Naive thymus-derived CD4-positive, alpha-beta T cell (primary cell): ENCODE data around the gene WDR33. TPM values are rescaled to one million over a fixed set of nuclear protein-coding genes. Genes with fewer than 3 reads are reported as not detected.

ENCODE experiments used
- ATAC-seq: fragments of 150-1000 bp; cut with Tn5 transposase; 2 replicates; pipeline ENCODE4 v1.10.0; 2021; ENCODE audit warnings: mild to moderate bottlenecking, moderate library complexity
- CTCF ChIA-PET: fragments of 350-600 bp; sonication (Branson Sonifier 250); formaldehyde crosslinking; loops from one replicate; lab custom pipeline; 2021; ENCODE audit warnings: antibody characterized with exemption; lab: Charles Lee
- POLR2A ChIA-PET: fragments of 350-600 bp; sonication (Branson Sonifier 250); formaldehyde crosslinking; loops from one replicate; lab custom pipeline; 2021; ENCODE audit warnings: antibody characterized with exemption, inconsistent platforms; lab: Charles Lee
- DNase-seq, 9 donors: peaks; one replicate each; pipeline versions ENCODE4 v3.0.0 to v3.0.0-alpha.2; 2020 to 2022; ENCODE audit warnings: mixed read lengths in 1 of 9
- H3K27ac ChIP-seq: one replicate; pipeline ENCODE4 v1.7.0; 2013; ENCODE audit warnings: mild to moderate bottlenecking, low read depth, low read length, moderate library complexity
- H3K27me3 ChIP-seq, 2 donors: one replicate each; pipeline ENCODE4 v1.7.0; 2013; ENCODE audit warnings: low read length in 2 of 2, mild to moderate bottlenecking in 2 of 2, moderate library complexity in 2 of 2; ENCODE audit not compliant: control insufficient read depth in 2 of 2, insufficient read depth in 2 of 2
- H3K36me3 ChIP-seq, 3 experiments: 1 replicate in 2 of 3; 2 replicates in 1 of 3; pipeline ENCODE4 v1.7.0; 2013; ENCODE audit warnings: low read length in 3 of 3, mild to moderate bottlenecking in 3 of 3, moderate library complexity in 1 of 3; ENCODE audit not compliant: insufficient read depth in 3 of 3, control insufficient read depth in 2 of 3
- H3K4me1 ChIP-seq, 2 donors: one replicate each; pipeline ENCODE4 v1.7.0; 2013; ENCODE audit warnings: low read length in 2 of 2, mild to moderate bottlenecking in 2 of 2, moderate library complexity in 1 of 2; ENCODE audit not compliant: control insufficient read depth in 2 of 2, insufficient read depth in 2 of 2
- H3K4me3 ChIP-seq: 2 replicates; pipeline ENCODE4 v1.7.0; 2013; ENCODE audit warnings: mild to moderate bottlenecking, low read length
- H3K9me3 ChIP-seq, 3 experiments: 1 replicate in 2 of 3; 2 replicates in 1 of 3; pipeline ENCODE4 v1.7.0; 2013; ENCODE audit warnings: low read length in 3 of 3; ENCODE audit not compliant: control insufficient read depth in 2 of 3
- H3K27ac Mint-ChIP-seq, 9 donors: one replicate each; pipeline ENCODE4 v1.8.0; 2020 to 2022; ENCODE audit warnings: mixed read lengths in 9 of 9, mild to moderate bottlenecking in 8 of 9, moderate library complexity in 5 of 9, inconsistent platforms in 2 of 9
- H3K27me3 Mint-ChIP-seq, 5 donors: one replicate each; pipeline ENCODE4 v1.8.0; 2021 to 2022; ENCODE audit warnings: mixed read lengths in 5 of 5, mild to moderate bottlenecking in 1 of 5
- H3K36me3 Mint-ChIP-seq, 5 donors: one replicate each; pipeline ENCODE4 v1.8.0; 2020 to 2022; ENCODE audit warnings: mixed read lengths in 5 of 5, mild to moderate bottlenecking in 3 of 5, inconsistent platforms in 1 of 5
- H3K4me1 Mint-ChIP-seq, 7 donors: one replicate each; pipeline ENCODE4 v1.8.0; 2020 to 2022; ENCODE audit warnings: mixed read lengths in 7 of 7, mild to moderate bottlenecking in 3 of 7, inconsistent platforms in 1 of 7
- H3K4me3 Mint-ChIP-seq, 10 donors: one replicate each; pipeline ENCODE4 v1.8.0; 2020 to 2022; ENCODE audit warnings: mild to moderate bottlenecking in 10 of 10, mixed read lengths in 10 of 10, moderate library complexity in 6 of 10, inconsistent platforms in 2 of 10
- H3K9me3 Mint-ChIP-seq, 11 donors: one replicate each; pipeline ENCODE4 v1.8.0; 2020 to 2022; ENCODE audit warnings: mixed read lengths in 11 of 11, mild to moderate bottlenecking in 4 of 11, inconsistent platforms in 1 of 11, moderate library complexity in 1 of 11
- intact Hi-C, 2 donors: fragments of 100-400 bp; cut with micrococcal nuclease; formaldehyde crosslinking; loops; one replicate each; pipeline ENCODE4 v1.15.1; 2023
- polyA plus RNA-seq, 2 donors: library from polyadenylated mRNA; unstranded; fragments of 300-500 nt; fragmentation: Illumina TruSeq; gene quantifications; one replicate each; pipeline ENCODE4 v1.2.3, GENCODE V29; 2021
- total RNA-seq, 6 experiments: library from RNA in 5 of 6; stranded (reverse) in 5 of 6; gene quantifications; 1 replicate in 5 of 6; 2 replicates in 1 of 6; pipeline ENCODE4 v1.2.3 and lab custom pipeline; 2021 to 2026

WDR33 gene
- total and polyA plus RNA-seq, 7 experiments from 2014 or later: 36.7 to 98.7 (median 67.1) TPM

DNA sequence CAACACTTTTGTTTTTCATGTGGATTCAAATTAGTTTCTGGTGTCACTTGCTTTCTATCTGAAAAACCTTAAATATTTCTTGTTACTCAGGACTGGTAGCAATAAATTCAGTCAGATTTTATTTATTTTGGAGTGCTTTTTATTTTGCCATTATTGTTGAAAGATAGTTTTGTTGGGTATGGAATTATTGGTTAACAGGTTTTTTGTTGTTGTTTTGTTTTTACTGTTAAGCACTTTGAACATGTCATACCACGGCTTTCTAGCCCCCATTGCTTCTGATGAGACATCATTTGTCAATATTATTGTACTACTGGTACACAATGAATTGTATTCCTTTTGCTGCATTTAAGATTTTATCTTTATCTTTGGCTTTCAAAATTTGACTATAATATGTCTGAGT lies 122.6 kb downstream of the WDR33 start:
- Histone ChIP-seq H3K36me3 (no peaks in the 10 kb centered on the region), H3K27ac (no peak overlapping the region), H3K4me3 (no peak overlapping the region), H3K9me3 (peaks cover 0 to 9% (median 0%) of the 10 kb centered on the region in 3 experiments), H3K27me3 (no peaks in the 10 kb centered on the region), H3K4me1 (no peaks in the 10 kb centered on the region)
- Mint-ChIP-seq H3K27me3 (peaks cover 0 to 37% (median 0%) of the 10 kb centered on the region in 5 donors), H3K4me3 (no peak overlapping the region), H3K9me3 (peaks cover 8 to 44% (median 22%) of the 10 kb centered on the region in 11 donors), H3K27ac (no peak overlapping the region), H3K36me3 (peaks cover 7 to 15% (median 12%) of the 10 kb centered on the region in 5 donors), H3K4me1 (no peaks in the 10 kb centered on the region)
- ChIA-PET POLR2A (no interaction called here), CTCF (no interaction called here)
- intact Hi-C loops: no loop called here
- ATAC-seq (no peak), DNase-seq (no peak)

DNA sequence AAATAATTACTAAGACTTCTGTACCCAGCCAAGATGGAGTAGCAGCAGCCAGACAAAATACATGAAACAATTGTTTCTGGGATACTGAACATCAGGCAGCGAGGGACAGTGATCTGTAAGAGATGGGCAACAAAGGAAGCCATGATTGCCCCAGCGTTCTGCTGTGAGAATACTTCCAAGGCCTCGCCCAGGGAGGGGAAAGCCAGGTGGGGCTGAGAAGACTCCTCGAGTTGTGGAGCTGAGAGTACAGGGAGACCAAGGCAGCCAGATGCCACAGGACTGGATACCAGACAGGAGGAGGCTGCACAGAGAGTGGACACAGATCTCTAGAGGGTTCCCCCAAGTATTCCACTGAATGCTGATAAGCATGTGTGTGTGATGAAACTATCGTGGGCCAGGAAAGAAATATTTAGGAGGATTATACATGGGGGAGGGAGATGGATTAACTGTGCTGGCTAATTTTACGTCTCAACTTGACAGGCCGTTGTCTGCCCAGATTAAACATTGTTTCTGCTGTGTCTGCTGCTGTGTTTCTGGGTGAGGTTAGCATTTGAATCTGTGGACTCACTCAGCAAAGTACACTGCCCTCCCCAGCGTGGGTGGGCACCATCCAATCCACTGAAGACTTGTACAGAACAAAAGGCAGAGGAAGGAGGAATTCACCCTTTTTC lies 125.4 kb downstream of the WDR33 start:
- H3K27me3 Mint-ChIP-seq: peaks cover 0 to 56% (median 0%) of the 10 kb centered on the region in 5 donors
- CTCF ChIA-PET: no interaction called here
- Histone ChIP-seq H3K9me3 (peaks cover 0 to 4% (median 0%) of the 10 kb centered on the region in 3 experiments), H3K4me3 (no peak overlapping the region), H3K27ac (no peak overlapping the region), H3K27me3 (no peaks in the 10 kb centered on the region), H3K36me3 (no peaks in the 10 kb centered on the region), H3K4me1 (no peaks in the 10 kb centered on the region)
- peaks cover 0 to 25% (median 7%) of the 10 kb centered on the region in 11 donors for H3K9me3 Mint-ChIP-seq
- H3K4me1 Mint-ChIP-seq: peaks cover 0 to 11% (median 5%) of the 10 kb centered on the region in 7 donors
- intact Hi-C loops: no loop called here
- no peak overlapping the region for H3K4me3 Mint-ChIP-seq
- ATAC-seq (no peak), DNase-seq (no peak)
- POLR2A ChIA-PET: no interaction called here
- no peak overlapping the region for H3K27ac Mint-ChIP-seq
- peaks cover 0 to 6% (median 0%) of the 10 kb centered on the region in 5 donors for H3K36me3 Mint-ChIP-seq

DNA sequence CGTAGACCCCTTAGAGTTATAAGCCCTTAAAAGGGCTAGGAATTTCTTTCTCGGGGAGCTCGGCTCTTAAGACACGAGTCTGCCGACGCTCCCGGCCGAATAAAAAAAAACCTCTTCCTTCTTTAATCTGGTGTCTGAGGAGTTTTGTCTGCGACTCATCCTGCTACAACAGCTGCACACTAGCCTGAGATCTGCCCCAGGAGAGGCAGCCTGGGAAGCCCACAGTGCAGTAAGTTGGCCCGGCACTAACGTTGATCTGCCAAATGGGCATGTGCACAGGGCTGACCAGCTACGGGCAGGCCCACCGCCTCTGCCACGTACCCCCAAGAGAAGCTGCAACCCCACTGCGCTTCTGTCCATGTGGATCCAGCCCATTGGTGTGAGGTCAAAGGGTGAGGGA lies 127.2 kb downstream of the WDR33 start:
- peaks cover 0 to 4% (median 0%) of the 10 kb centered on the region in 5 donors for H3K36me3 Mint-ChIP-seq
- H3K36me3 ChIP-seq: no peaks in the 10 kb centered on the region
- H3K4me1 ChIP-seq: no peaks in the 10 kb centered on the region
- no peaks in the 10 kb centered on the region for H3K27me3 ChIP-seq
- ChIA-PET POLR2A (no interaction called here), CTCF (no interaction called here)
- no peak overlapping the region for H3K4me3 ChIP-seq
- peaks cover 0 to 11% (median 5%) of the 10 kb centered on the region in 7 donors for H3K4me1 Mint-ChIP-seq
- intact Hi-C loops: no loop called here
- no peaks in the 10 kb centered on the region for H3K9me3 ChIP-seq
- ATAC-seq: no peak
- H3K4me3 Mint-ChIP-seq: no peak overlapping the region
- no peak for DNase-seq
- no peak overlapping the region for H3K27ac Mint-ChIP-seq
- H3K9me3 Mint-ChIP-seq: peaks cover 0 to 10% (median 4%) of the 10 kb centered on the region in 11 donors
- H3K27ac ChIP-seq: no peak overlapping the region
- H3K27me3 Mint-ChIP-seq: peaks cover 0 to 55% (median 1%) of the 10 kb centered on the region in 5 donors

GRCh38 chr2:127683056-127683455 lies 127.9 kb downstream of the WDR33 start:
- no peak overlapping the region for H3K27ac Mint-ChIP-seq
- peaks cover 0 to 3% (median under 1%) of the 10 kb centered on the region in 11 donors for H3K9me3 Mint-ChIP-seq
- Histone ChIP-seq H3K27me3 (no peaks in the 10 kb centered on the region), H3K4me1 (no peaks in the 10 kb centered on the region), H3K27ac (no peak overlapping the region), H3K9me3 (no peaks in the 10 kb centered on the region), H3K36me3 (no peaks in the 10 kb centered on the region), H3K4me3 (no peak overlapping the region)
- ATAC-seq: no peak
- POLR2A ChIA-PET: interaction anchor here (0.7 kb wide), 1 partner anchor 157 kb away, joined by 3 read pairs; the partner anchor contains the start of gene IWS1
- H3K27me3 Mint-ChIP-seq: peaks cover 4 to 56% (median 8%) of the 10 kb centered on the region in 5 donors
- H3K4me1 Mint-ChIP-seq: peaks cover 0 to 11% (median 5%) of the 10 kb centered on the region in 7 donors
- no peak for DNase-seq
- CTCF ChIA-PET: no interaction called here
- intact Hi-C loops: no loop called here
- H3K36me3 Mint-ChIP-seq: no peaks in the 10 kb centered on the region
- no peak overlapping the region for H3K4me3 Mint-ChIP-seq

- Histone ChIP-seq H3K27me3 (no peaks in the 10 kb centered on the region), H3K4me1 (no peaks in the 10 kb centered on the region), H3K9me3 (no peaks in the 10 kb centered on the region), H3K4me3 (no peak overlapping the region), H3K36me3 (no peaks in the 10 kb centered on the region), H3K27ac (no peak overlapping the region)
- Mint-ChIP-seq H3K36me3 (no peaks in the 10 kb centered on the region), H3K9me3 (no peaks in the 10 kb centered on the region), H3K27me3 (peaks cover 7 to 58% (median 13%) of the 10 kb centered on the region in 5 donors), H3K27ac (no peak overlapping the region), H3K4me3 (peak overlapping the region in 1 of 10 donors; percentile 16), H3K4me1 (peaks cover 0 to 11% (median 5%) of the 10 kb centered on the region in 7 donors)
- POLR2A ChIA-PET: interaction anchor here (0.7 kb wide), 1 partner anchor 156 kb away, joined by 3 read pairs; the partner anchor contains the start of gene IWS1
- no peak for DNase-seq
- intact Hi-C loops: no loop called here
- ATAC-seq: no peak
- CTCF ChIA-PET: interaction anchor here (0.9 to 1.0 kb wide), 2 partner anchors 23 to 91 kb away, joined by 3 to 4 read pairs; no protein-coding TSS in a partner anchor
Measured at GRCh38 chr2:127681976-127682857, 128.8 kb downstream of the WDR33 start.

GRCh38 chr2:127681288-127681804 lies 129.6 kb downstream of the WDR33 start:
- intact Hi-C loops: no loop called here
- Mint-ChIP-seq H3K36me3 (no peaks in the 10 kb centered on the region), H3K27ac (no peak overlapping the region), H3K4me3 (peak overlapping the region in 1 of 10 donors; percentile 21), H3K4me1 (peaks cover 0 to 11% (median 5%) of the 10 kb centered on the region in 7 donors), H3K9me3 (no peaks in the 10 kb centered on the region), H3K27me3 (peaks cover 16 to 59% (median 22%) of the 10 kb centered on the region in 5 donors)
- Histone ChIP-seq H3K27me3 (no peaks in the 10 kb centered on the region), H3K27ac (no peak overlapping the region), H3K4me1 (no peaks in the 10 kb centered on the region), H3K4me3 (no peak overlapping the region), H3K36me3 (no peaks in the 10 kb centered on the region), H3K9me3 (no peaks in the 10 kb centered on the region)
- DNase-seq (no peak), ATAC-seq (peak; percentile 35)
- POLR2A ChIA-PET: no interaction called here
- CTCF ChIA-PET: interaction anchor here (0.9 to 1.0 kb wide), 2 partner anchors 24 to 90 kb away, joined by 3 to 4 read pairs; no protein-coding TSS in a partner anchor
